ENCODE measurements around the gene ATP1B1.

The ATP1B1 gene

GRCh38 chr1:169119405-169119804 is 12.9 kb downstream of the ATP1B1 start (continued):
- TF ChIP-seq, protein P1, sequence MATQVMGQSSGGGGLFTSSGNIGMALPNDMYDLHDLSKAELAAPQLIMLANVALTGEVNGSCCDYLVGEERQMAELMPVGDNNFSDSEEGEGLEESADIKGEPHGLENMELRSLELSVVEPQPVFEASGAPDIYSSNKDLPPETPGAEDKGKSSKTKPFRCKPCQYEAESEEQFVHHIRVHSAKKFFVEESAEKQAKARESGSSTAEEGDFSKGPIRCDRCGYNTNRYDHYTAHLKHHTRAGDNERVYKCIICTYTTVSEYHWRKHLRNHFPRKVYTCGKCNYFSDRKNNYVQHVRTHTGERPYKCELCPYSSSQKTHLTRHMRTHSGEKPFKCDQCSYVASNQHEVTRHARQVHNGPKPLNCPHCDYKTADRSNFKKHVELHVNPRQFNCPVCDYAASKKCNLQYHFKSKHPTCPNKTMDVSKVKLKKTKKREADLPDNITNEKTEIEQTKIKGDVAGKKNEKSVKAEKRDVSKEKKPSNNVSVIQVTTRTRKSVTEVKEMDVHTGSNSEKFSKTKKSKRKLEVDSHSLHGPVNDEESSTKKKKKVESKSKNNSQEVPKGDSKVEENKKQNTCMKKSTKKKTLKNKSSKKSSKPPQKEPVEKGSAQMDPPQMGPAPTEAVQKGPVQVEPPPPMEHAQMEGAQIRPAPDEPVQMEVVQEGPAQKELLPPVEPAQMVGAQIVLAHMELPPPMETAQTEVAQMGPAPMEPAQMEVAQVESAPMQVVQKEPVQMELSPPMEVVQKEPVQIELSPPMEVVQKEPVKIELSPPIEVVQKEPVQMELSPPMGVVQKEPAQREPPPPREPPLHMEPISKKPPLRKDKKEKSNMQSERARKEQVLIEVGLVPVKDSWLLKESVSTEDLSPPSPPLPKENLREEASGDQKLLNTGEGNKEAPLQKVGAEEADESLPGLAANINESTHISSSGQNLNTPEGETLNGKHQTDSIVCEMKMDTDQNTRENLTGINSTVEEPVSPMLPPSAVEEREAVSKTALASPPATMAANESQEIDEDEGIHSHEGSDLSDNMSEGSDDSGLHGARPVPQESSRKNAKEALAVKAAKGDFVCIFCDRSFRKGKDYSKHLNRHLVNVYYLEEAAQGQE (tag by site-specific recombination; IDR thresholded peaks at IDR 0.05) = no peak
- TF ChIP-seq ZSCAN16 (tag by site-specific recombination; IDR thresholded peaks at IDR 0.05) (no peak), ZNF585B (tag by site-specific recombination; IDR thresholded peaks at IDR 0.05) (no peak), ZNF560 (tag by site-specific recombination; IDR thresholded peaks at IDR 0.05; ENCODE audit: borderline replicate concordance) (no peak), ZNF239 (tag by site-specific recombination; IDR thresholded peaks at IDR 0.05) (no peak), ZNF18 (tag by site-specific recombination; IDR thresholded peaks at IDR 0.05) (no peak), BCL11B (tag by site-specific recombination; IDR thresholded peaks at IDR 0.05; ENCODE audit: low read depth) (no peak)
- TF ChIP-seq, protein P2, sequence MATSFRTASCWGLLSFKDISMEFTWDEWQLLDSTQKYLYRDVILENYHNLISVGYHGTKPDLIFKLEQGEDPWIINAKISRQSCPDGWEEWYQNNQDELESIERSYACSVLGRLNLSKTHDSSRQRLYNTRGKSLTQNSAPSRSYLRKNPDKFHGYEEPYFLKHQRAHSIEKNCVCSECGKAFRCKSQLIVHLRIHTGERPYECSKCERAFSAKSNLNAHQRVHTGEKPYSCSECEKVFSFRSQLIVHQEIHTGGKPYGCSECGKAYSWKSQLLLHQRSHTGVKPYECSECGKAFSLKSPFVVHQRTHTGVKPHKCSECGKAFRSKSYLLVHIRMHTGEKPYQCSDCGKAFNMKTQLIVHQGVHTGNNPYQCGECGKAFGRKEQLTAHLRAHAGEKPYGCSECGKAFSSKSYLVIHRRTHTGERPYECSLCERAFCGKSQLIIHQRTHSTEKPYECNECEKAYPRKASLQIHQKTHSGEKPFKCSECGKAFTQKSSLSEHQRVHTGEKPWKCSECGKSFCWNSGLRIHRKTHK (tag by site-specific recombination; IDR thresholded peaks at IDR 0.05) = no peak

DNA sequence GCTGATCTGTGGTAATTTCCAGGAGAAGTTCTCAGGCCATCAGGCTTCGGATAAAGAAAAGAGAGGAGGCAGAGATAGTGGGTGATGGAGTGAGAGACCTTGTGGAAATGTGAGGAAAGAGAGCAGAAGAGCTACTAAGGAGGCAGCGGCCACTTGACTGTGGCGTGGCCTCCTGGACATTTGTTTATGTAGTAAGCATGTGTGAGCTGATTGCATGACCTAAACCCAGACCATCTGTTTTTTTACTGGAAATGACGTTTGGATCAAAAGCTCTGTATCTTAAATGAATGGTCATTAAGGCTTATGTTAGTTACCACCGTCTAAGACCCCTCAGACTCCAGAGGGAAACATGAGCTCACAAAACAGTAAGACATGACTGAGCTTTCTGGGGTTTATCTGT is 13.6 kb downstream of the ATP1B1 start:
- H3K4me1 ChIP-seq (ENCODE audit: control insufficient read depth, insufficient read depth, low read length) = peaks cover 12% of the 10 kb centered on the region
- no peak overlapping the region for H3K27ac ChIP-seq (ENCODE audit: extremely low read depth, low read depth, low read length)
- CTCF ChIA-PET = interaction anchor here (0.6 to 1.1 kb wide), 3 partner anchors 9 to 517 kb away, joined by 3 to 4 read pairs (median 3); no protein-coding TSS in a partner anchor
- H3K36me3 ChIP-seq (ENCODE audit: control insufficient read depth in 2 of 2, insufficient read depth in 1 of 2, low read length in 2 of 2) = peaks cover 5 to 39% of the 10 kb centered on the region in 2 experiments
- no peak overlapping the region for H3K4me3 ChIP-seq (ENCODE audit: low read depth, low read length)
- no peak for TF ChIP-seq ZFHX2 (tag by site-specific recombination; conservative IDR thresholded peaks at IDR 0.05)
- no peak for TF ChIP-seq ZNF521 (tag by site-specific recombination; IDR thresholded peaks at IDR 0.05)
- TF ChIP-seq ZNF660 (tag by site-specific recombination; IDR thresholded peaks at IDR 0.05) = no peak
- no peak for TF ChIP-seq ZBTB20 (tag by site-specific recombination; IDR thresholded peaks at IDR 0.05)
- no peak for TF ChIP-seq ZNF426 (tag by site-specific recombination; IDR thresholded peaks at IDR 0.05)
- no peak for TF ChIP-seq ZNF580 (tag by site-specific recombination; IDR thresholded peaks at IDR 0.05)
- TF ChIP-seq ZNF148 (tag by site-specific recombination; IDR thresholded peaks at IDR 0.05; ENCODE audit: borderline replicate concordance) = no peak
- no peak for TF ChIP-seq ZNF280D (tag by site-specific recombination; IDR thresholded peaks at IDR 0.05)
- TF ChIP-seq ZNF792 (tag by site-specific recombination; IDR thresholded peaks at IDR 0.05) = no peak
- TF ChIP-seq ZNF670 (tag by site-specific recombination; IDR thresholded peaks at IDR 0.05; ENCODE audit: low read depth) = no peak
- no peak for TF ChIP-seq ZNF335 (tag by site-specific recombination; conservative IDR thresholded peaks at IDR 0.05)
- TF ChIP-seq ZNF140 (tag by site-specific recombination; IDR thresholded peaks at IDR 0.05) = no peak
- no peak for TF ChIP-seq ZNF24 (tag by site-specific recombination; IDR thresholded peaks at IDR 0.05)
- H3K9me3 ChIP-seq (ENCODE audit: control insufficient read depth, insufficient read depth, low read depth, low read length) = no peaks in the 10 kb centered on the region
- POLR2A ChIA-PET = interaction anchor here (3.1 kb wide), 1 partner anchor 13 kb away, joined by 13 read pairs; the partner anchor contains the start of gene ATP1B1
